Urothelium cell line (cell line): ENCODE measurements around the gene ATL1.

Experiments
- DNase-seq: peaks from one replicate; pipeline ENCODE4 v3.0.0; 2011; ENCODE audit warnings: low spot score, mixed read lengths
- FAIRE-seq: peaks from 2 replicates; lab custom pipeline; 2011; peaks lifted over from hg19 to GRCh38; lab: Jason Lieb, UNC

The ATL1 gene

GRCh38 chr14:50678163-50678562 is 118.2 kb downstream of the ATL1 start:
- FAIRE-seq, result no peak

DNA sequence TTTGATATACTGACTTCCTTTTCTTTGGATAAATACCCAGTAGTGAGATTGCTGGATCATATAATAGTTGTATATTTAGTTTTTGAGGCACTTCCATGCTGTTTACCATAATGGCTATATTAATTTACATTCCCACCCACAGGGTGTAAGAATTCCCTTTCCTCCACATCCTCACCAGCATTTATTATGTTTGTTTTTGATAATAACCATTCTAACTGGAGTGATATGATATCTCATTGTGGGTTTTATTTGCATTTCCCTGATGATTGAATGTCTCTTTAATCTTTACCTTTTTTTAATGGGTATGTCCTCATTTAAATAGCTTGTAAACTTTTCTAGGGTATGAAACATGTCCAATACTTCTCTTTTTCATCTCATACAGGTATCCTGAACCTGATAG is 119.7 kb downstream of the ATL1 start:
- DNase-seq, result no peak
- peak; percentile 13 for FAIRE-seq

More at GRCh38 chr14:50678163-50678562, 118.2 kb downstream of the ATL1 start:
- peak; percentile 69 for DNase-seq
